CD4-positive, alpha-beta memory T cell (primary cell): Measurements from ENCODE around the gene AFAP1. TPM values are rescaled to one million over a fixed set of nuclear protein-coding genes. Genes with fewer than 3 reads are reported as not detected.
A peak's percentile ranks its signal among the peaks of the same experiment; 100 is the strongest.

ENCODE experiments used
- CTCF ChIA-PET: fragments of 350-600 bp; sonication (Branson Sonifier 250); formaldehyde crosslinking; loops from one replicate; lab custom pipeline; 2021; ENCODE audit warnings: inconsistent platforms; ENCODE audit not compliant: partially characterized antibody; lab: Charles Lee
- POLR2A ChIA-PET: fragments of 350-600 bp; sonication (Branson Sonifier 250); formaldehyde crosslinking; loops from one replicate; lab custom pipeline; 2021; ENCODE audit not compliant: partially characterized antibody; lab: Charles Lee
- DNase-seq, 5 donors: peaks; one replicate each; pipeline versions ENCODE4 v3.0.0 to v3.0.0-alpha.2; 2020 to 2022; ENCODE audit warnings: mixed read lengths in 1 of 5
- H3K27ac ChIP-seq: one replicate; pipeline ENCODE4 v1.7.0; 2013; ENCODE audit warnings: low read depth, low read length
- H3K27me3 ChIP-seq: 2 replicates; pipeline ENCODE4 v1.7.0; 2013; ENCODE audit warnings: mild to moderate bottlenecking, low read length, moderate library complexity; ENCODE audit not compliant: insufficient read depth
- H3K36me3 ChIP-seq: 2 replicates; pipeline ENCODE4 v1.7.0; 2013; ENCODE audit warnings: mild to moderate bottlenecking, low read length, moderate library complexity; ENCODE audit not compliant: insufficient read depth
- H3K4me1 ChIP-seq: 2 replicates; pipeline ENCODE4 v1.7.0; 2013; ENCODE audit warnings: mild to moderate bottlenecking, low read length, moderate library complexity; ENCODE audit not compliant: insufficient read depth
- H3K4me3 ChIP-seq, 2 donors: one replicate each; pipeline ENCODE4 v1.7.0; 2013; ENCODE audit warnings: low read length in 2 of 2, mild to moderate bottlenecking in 1 of 2
- H3K9me3 ChIP-seq, 2 donors: one replicate each; pipeline ENCODE4 v1.7.0; 2013; ENCODE audit warnings: low read length in 2 of 2, control low read depth in 1 of 2; ENCODE audit not compliant: control insufficient read depth in 1 of 2
- H3K27ac Mint-ChIP-seq, 7 donors: one replicate each; pipeline ENCODE4 v1.8.0; 2020 to 2021; ENCODE audit warnings: mixed read lengths in 7 of 7, mild to moderate bottlenecking in 6 of 7, inconsistent platforms in 3 of 7, moderate library complexity in 3 of 7
- H3K27me3 Mint-ChIP-seq, 2 donors: one replicate each; pipeline ENCODE4 v1.8.0; 2020 to 2021; ENCODE audit warnings: mixed read lengths in 2 of 2
- H3K36me3 Mint-ChIP-seq, 2 donors: one replicate each; pipeline ENCODE4 v1.8.0; 2020 to 2021; ENCODE audit warnings: mixed read lengths in 2 of 2, inconsistent platforms in 1 of 2, mild to moderate bottlenecking in 1 of 2
- H3K4me1 Mint-ChIP-seq, 4 donors: one replicate each; pipeline ENCODE4 v1.8.0; 2020 to 2021; ENCODE audit warnings: mixed read lengths in 4 of 4, mild to moderate bottlenecking in 1 of 4
- H3K4me3 Mint-ChIP-seq, 8 donors: one replicate each; pipeline ENCODE4 v1.8.0; 2020 to 2021; ENCODE audit warnings: mixed read lengths in 8 of 8, mild to moderate bottlenecking in 7 of 8, moderate library complexity in 6 of 8, inconsistent platforms in 3 of 8
- H3K9me3 Mint-ChIP-seq, 8 donors: one replicate each; pipeline ENCODE4 v1.8.0; 2020 to 2021; ENCODE audit warnings: mixed read lengths in 8 of 8, mild to moderate bottlenecking in 5 of 8, inconsistent platforms in 3 of 8, moderate library complexity in 1 of 8
- intact Hi-C: fragments of 100-400 bp; cut with micrococcal nuclease; formaldehyde crosslinking; loops from one replicate; pipeline ENCODE4 v1.15.1; 2023
- polyA plus RNA-seq, 2 donors: library from polyadenylated mRNA; unstranded; fragments of 300-500 nt; fragmentation: Illumina TruSeq; gene quantifications; one replicate each; pipeline ENCODE4 v1.2.3, GENCODE V29; 2021
- total RNA-seq, 2 experiments: library from RNA; stranded (reverse); gene quantifications; one replicate each; pipeline ENCODE4 v1.2.3, GENCODE V29; 2021

The AFAP1 gene
- total and polyA plus RNA-seq, 4 experiments from 2014 or later, result 0.95 to 21.8 (median 12.6) TPM

DNA sequence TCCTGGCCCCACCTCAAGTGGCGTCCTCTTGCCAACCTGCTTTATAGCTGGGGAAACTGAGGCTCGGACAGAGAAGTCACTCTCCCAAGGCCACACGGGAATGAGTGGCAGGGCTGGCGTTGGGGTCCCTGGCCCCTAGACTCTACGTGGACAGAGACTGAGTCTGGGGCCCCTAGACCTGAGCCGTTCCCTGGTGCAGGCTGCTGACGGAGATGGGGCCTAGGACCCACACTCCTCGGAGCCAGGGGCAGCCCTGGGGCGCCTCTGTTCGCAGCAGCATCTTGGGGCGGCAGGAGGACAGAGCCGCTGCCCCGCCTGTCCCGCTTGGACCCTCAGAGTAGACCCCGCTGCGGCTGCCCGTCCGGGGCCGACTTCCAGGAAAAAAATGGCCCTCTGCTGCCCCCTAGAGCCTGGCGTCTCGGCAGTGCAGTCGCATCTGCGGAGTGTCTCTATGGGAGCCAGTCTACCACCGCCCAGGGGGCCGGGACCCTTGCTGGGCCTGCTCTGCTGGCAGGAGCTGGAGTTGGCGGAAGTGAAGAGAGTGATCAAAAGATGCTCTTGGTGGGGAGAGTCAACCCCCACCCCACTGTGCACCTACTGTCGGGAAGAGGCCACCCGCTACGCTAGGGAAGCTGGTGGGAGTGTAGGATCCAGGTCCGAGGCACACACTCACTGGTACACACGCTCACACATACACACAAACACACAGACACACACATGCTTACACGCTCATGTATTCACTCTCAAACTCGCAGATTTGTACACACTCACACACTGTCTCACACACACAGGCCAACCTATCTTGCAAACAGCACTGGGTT is 220.1 kb downstream of the AFAP1 start:
- intact Hi-C loops, result loop anchor here (2.0 kb wide), 1 partner anchor 529 kb away; no protein-coding TSS in a partner anchor
- Histone ChIP-seq H3K9me3 (no peaks in the 10 kb centered on the region), H3K27ac (no peak overlapping the region), H3K36me3 (no peaks in the 10 kb centered on the region), H3K4me1 (no peaks in the 10 kb centered on the region), H3K4me3 (no peak overlapping the region), H3K27me3 (no peaks in the 10 kb centered on the region)
- peaks cover 0 to 7% (median 4%) of the 10 kb centered on the region in 4 donors for H3K4me1 Mint-ChIP-seq
- no peaks in the 10 kb centered on the region for H3K36me3 Mint-ChIP-seq
- H3K4me3 Mint-ChIP-seq, result no peak overlapping the region
- H3K27me3 Mint-ChIP-seq, result peaks cover 1 to 9% of the 10 kb centered on the region in 2 donors
- DNase-seq, result peak in 4 of 5 donors; percentile 33 to 46 (median 37)
- ChIA-PET POLR2A (no interaction called here), CTCF (interaction anchor here (1.1 kb wide), 1 partner anchor 14 kb away, joined by 3 read pairs; no protein-coding TSS in a partner anchor)
- peak overlapping the region in 1 of 7 donors; percentile 38 for H3K27ac Mint-ChIP-seq
- H3K9me3 Mint-ChIP-seq, result peaks cover 0 to 8% (median 0%) of the 10 kb centered on the region in 8 donors

DNA sequence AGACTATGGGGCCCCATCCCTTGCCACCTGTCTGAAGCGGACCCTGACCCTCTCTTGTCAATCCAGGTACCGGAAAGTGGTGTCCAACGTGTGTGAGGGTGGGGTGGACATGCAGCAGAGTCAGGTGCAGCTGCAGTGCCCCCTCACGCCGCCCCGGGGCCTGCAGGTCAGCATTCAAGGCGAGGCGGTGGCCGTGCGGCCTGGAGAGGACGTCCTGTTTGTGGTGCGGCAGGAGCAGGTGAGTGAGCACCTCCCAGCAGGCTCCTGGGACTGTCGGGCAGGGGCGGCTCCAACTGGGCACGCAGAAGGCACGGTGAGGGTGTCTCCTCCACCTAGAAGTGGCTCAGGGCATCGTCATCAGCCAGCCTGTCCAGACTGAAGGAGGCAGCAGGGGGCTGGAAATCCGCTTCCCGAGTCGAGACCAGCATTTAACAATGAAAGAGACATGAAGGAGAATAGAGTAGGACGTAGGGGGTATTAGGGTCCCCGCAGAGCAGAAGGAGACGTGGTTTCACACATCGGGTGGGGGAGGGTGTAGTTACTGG is 221.6 kb downstream of the AFAP1 start:
- CTCF ChIA-PET, result no interaction called here
- no peaks in the 10 kb centered on the region for H3K9me3 ChIP-seq
- intact Hi-C loops, result loop anchor here (2.0 kb wide), 1 partner anchor 527 kb away; no protein-coding TSS in a partner anchor

DNA sequence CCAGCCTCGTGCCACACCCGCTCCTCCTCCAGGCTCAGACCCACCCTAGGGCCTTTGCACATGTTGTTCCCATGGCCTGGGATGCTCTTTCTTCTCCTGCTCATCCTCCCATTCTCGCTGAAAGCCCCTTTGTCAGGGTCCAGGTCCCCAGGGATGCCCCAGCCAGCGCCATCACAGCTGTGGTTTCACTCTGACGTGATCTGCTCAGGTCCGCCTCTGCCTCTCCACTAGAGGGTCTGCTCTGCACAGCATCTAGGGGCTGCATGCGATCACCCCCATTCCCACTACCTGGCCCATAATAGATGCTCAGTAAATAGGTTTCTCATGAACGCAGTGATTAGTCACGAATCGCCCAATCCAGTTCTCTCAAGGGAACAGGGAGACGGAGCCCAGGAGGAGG is 222.5 kb downstream of the AFAP1 start:
- H3K9me3 ChIP-seq, result no peaks in the 10 kb centered on the region
- Mint-ChIP-seq H3K36me3 (no peaks in the 10 kb centered on the region), H3K4me3 (no peak overlapping the region), H3K27me3 (peaks cover 1 to 8% of the 10 kb centered on the region in 2 donors), H3K27ac (no peak overlapping the region), H3K9me3 (peaks cover 0 to 6% (median 0%) of the 10 kb centered on the region in 8 donors), H3K4me1 (peaks cover 0 to 7% (median 1%) of the 10 kb centered on the region in 4 donors)
- ChIA-PET POLR2A (no interaction called here), CTCF (no interaction called here)
- H3K4me1 ChIP-seq, result no peaks in the 10 kb centered on the region
- H3K27ac ChIP-seq, result no peak overlapping the region
- DNase-seq, result no peak
- H3K27me3 ChIP-seq, result no peaks in the 10 kb centered on the region
- H3K4me3 ChIP-seq, result no peak overlapping the region
- intact Hi-C loops, result no loop called here
- no peaks in the 10 kb centered on the region for H3K36me3 ChIP-seq

More for the DNA sequence above, 221.6 kb downstream of the AFAP1 start:
- no peaks in the 10 kb centered on the region for H3K27me3 ChIP-seq
- no peak overlapping the region for H3K4me3 ChIP-seq
- no peak overlapping the region for H3K27ac ChIP-seq
- Mint-ChIP-seq H3K27ac (no peak overlapping the region), H3K4me1 (peaks cover 0 to 7% (median 1%) of the 10 kb centered on the region in 4 donors), H3K27me3 (peaks cover 1 to 9% of the 10 kb centered on the region in 2 donors), H3K36me3 (no peaks in the 10 kb centered on the region), H3K9me3 (peaks cover 0 to 6% (median 0%) of the 10 kb centered on the region in 8 donors), H3K4me3 (no peak overlapping the region)
- no peaks in the 10 kb centered on the region for H3K4me1 ChIP-seq
- POLR2A ChIA-PET, result no interaction called here
- DNase-seq, result no peak
- no peaks in the 10 kb centered on the region for H3K36me3 ChIP-seq

DNA sequence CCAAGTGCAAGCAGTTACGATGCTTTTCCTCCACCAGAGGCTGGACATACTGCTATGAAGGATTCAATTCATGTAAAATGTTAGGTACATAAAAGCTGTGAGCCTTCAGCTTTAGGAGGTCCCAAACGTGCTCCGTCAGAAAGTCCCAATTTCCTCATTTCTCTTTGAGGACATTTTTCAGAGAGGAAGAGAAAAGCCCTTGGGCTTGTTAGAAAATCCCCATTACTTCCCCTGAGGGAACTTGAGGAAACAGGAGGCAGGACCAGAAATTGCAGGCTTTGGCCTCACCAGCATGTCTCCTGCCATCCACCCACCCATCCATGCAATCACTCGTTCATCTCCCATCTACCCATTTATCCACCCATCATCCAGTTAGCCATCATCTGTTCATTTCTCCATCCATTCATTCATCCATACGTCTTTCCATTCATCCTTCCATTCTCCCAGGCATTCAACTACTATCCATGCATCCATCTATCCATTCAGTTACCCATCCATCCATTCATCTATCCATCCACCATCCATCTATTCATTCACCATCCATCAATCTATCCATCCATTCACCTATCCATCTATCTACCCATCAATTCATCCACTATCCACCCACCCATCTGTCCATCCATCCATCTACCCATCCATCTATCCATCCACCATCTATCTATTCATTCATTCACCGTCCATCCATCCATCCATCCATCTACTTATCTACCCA is 223.5 kb downstream of the AFAP1 start:
- Mint-ChIP-seq H3K27me3 (peaks cover 1 to 8% of the 10 kb centered on the region in 2 donors), H3K4me3 (no peak overlapping the region), H3K9me3 (peaks cover 0 to 6% (median 0%) of the 10 kb centered on the region in 8 donors), H3K36me3 (no peaks in the 10 kb centered on the region), H3K4me1 (peaks cover 0 to 7% (median 1%) of the 10 kb centered on the region in 4 donors), H3K27ac (peak overlapping the region in 2 of 7 donors; percentile 22 to 59)
- no peaks in the 10 kb centered on the region for H3K36me3 ChIP-seq
- ChIA-PET POLR2A (no interaction called here), CTCF (no interaction called here)
- H3K4me3 ChIP-seq, result no peak overlapping the region
- no peaks in the 10 kb centered on the region for H3K9me3 ChIP-seq
- no peaks in the 10 kb centered on the region for H3K27me3 ChIP-seq
- intact Hi-C loops, result no loop called here
- no peak overlapping the region for H3K27ac ChIP-seq
- no peak for DNase-seq
- H3K4me1 ChIP-seq, result no peaks in the 10 kb centered on the region

DNA sequence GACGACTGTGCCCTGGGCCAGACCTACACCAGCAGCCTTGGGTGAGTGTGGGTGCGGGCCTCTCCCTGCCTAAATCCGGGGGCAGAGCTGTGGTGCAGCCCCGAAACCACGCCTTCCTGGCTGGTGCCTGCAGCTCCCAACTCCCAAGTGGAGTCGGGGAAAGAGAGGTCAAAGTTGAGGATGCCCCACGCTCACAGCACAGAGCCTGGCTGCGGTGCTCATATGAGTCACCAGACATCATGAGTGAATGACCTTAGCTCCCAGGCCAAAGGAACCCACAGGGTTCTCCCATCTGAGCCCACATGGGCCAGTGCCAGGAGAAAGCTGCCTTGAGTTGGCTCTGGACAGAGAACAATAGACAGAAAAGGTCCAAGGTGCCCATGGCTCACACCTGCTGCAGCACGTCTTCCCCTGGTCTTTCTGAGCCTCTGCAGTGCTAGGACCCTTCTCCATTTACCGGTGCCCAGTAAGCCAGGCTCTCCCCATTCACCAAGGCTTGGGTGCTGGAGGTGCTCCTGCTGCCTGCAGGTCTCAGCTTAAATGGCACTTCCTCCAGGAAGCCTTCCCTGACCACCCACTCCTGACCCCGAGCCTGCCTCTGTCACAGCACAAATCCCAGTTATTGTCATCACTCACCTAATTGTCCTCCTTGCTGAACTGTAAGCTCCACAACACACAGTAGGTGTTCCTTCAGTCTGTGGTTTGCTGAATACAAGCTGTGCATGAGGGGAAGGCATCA is 224.2 kb downstream of the AFAP1 start:
- Histone ChIP-seq H3K27ac (no peak overlapping the region), H3K4me1 (no peaks in the 10 kb centered on the region), H3K4me3 (no peak overlapping the region), H3K36me3 (no peaks in the 10 kb centered on the region), H3K9me3 (no peaks in the 10 kb centered on the region), H3K27me3 (no peaks in the 10 kb centered on the region)
- H3K27ac Mint-ChIP-seq, result no peak overlapping the region
- intact Hi-C loops, result no loop called here
- peaks cover 1 to 8% of the 10 kb centered on the region in 2 donors for H3K27me3 Mint-ChIP-seq
- H3K9me3 Mint-ChIP-seq, result peaks cover 0 to 6% (median 0%) of the 10 kb centered on the region in 8 donors
- H3K4me3 Mint-ChIP-seq, result no peak overlapping the region
- H3K36me3 Mint-ChIP-seq, result no peaks in the 10 kb centered on the region
- ChIA-PET POLR2A (no interaction called here), CTCF (no interaction called here)
- H3K4me1 Mint-ChIP-seq, result peaks cover 0 to 7% (median 1%) of the 10 kb centered on the region in 4 donors
- DNase-seq, result no peak

DNA sequence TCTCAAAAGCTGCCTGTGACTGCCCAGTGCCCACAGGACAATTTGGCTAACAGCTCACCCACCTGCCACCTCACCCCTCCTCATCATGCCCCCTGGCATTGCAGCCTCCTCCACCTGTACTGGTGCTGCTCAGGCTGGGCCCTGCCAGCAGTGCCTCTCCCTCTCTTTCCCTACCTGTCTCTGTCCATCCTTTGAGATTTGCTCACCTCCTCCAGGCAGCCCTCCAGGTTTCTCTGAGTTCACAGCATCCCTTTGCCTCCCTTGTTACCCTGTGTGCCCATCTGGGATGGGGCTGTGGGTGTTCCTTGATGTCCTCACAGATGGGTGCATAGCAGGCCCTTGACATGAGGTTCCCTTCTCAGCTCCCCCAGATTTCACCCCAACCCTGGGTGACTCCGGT is 224.9 kb downstream of the AFAP1 start:
- H3K4me1 ChIP-seq, result no peaks in the 10 kb centered on the region
- H3K4me1 Mint-ChIP-seq, result peaks cover 0 to 2% (median under 1%) of the 10 kb centered on the region in 4 donors
- H3K4me3 Mint-ChIP-seq, result no peak overlapping the region
- peaks cover 0 to 6% (median 0%) of the 10 kb centered on the region in 8 donors for H3K9me3 Mint-ChIP-seq
- no peaks in the 10 kb centered on the region for H3K36me3 Mint-ChIP-seq
- H3K27me3 ChIP-seq, result no peaks in the 10 kb centered on the region
- DNase-seq, result no peak
- H3K4me3 ChIP-seq, result no peak overlapping the region
- H3K36me3 ChIP-seq, result no peaks in the 10 kb centered on the region
- H3K9me3 ChIP-seq, result no peaks in the 10 kb centered on the region
- no peak overlapping the region for H3K27ac Mint-ChIP-seq
- ChIA-PET CTCF (no interaction called here), POLR2A (no interaction called here)
- intact Hi-C loops, result no loop called here
- H3K27ac ChIP-seq, result no peak overlapping the region
- H3K27me3 Mint-ChIP-seq, result peaks cover 0 to 6% of the 10 kb centered on the region in 2 donors
